Gastrocnemius medialis (tissue), 4 donors: Measurements from ENCODE around the gene EYS.

Experiments
- CTCF ChIP-seq, 5 experiments: fragments of 450-650 bp in 3 of 5; fragments of 200-600 bp in 2 of 5; sonication (generic) in 2 of 5; IDR thresholded peaks in 4 of 5; conservative IDR thresholded peaks in 1 of 5; 1 replicate in 4 of 5; 2 replicates in 1 of 5; pipeline ENCODE4 v1.5.1; 2016 to 2019; ENCODE audit warnings: antibody characterized with exemption in 5 of 5, mild to moderate bottlenecking in 3 of 5, moderate library complexity in 3 of 5
- POLR2A ChIP-seq, 2 donors: fragments of 450-650 bp; IDR thresholded peaks; one replicate each; pipeline ENCODE4 v1.6.1; 2017; ENCODE audit warnings: antibody characterized with exemption in 2 of 2, mild to moderate bottlenecking in 2 of 2, moderate library complexity in 2 of 2

- TF ChIP-seq POLR2A (IDR thresholded peaks at IDR 0.05) (no peak), CTCF (IDR thresholded peaks at IDR 0.05 in 4 of 5, conservative IDR thresholded peaks at IDR 0.05 in 1 of 5) (no peak)
These were observed 1323.7 kb downstream of the EYS start for GRCh38 chr6:64383277-64383676.
